ENCODE results near the gene RPS24.
A peak's percentile ranks its signal among the peaks of the same experiment; 100 is the strongest.

DNA sequence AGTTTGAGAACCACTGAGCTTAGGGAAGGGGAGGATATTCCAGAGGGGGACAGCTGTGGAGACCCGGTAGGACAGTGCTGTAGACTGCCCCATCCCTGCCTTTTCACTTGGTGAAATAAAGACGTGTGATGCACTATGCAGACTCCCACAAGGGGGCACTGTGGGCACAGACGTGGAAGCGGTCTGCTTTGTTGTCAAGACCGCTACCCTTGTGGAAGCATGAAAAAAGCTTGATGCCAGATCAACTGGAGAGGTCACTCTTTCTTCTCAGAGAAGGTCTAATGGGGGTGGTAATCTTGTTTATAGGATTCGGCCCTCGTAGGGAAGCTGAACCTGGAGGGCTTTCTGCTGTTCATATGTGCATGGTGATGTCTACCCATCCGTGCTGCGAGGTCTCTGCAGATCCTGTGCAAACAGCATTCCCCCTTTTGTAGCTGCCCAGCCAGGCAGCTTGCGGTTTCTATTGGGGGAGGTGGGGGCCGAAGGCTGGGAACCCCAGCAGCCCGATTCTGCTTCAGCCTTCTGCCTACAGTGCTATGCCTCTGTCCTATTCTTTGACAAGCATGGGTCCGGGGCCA lies 13.7 kb downstream of the RPS24 start:
- no peak for TF ChIP-seq LEF1 (IDR thresholded peaks at IDR 0.05)
- TF ChIP-seq, protein P1, sequence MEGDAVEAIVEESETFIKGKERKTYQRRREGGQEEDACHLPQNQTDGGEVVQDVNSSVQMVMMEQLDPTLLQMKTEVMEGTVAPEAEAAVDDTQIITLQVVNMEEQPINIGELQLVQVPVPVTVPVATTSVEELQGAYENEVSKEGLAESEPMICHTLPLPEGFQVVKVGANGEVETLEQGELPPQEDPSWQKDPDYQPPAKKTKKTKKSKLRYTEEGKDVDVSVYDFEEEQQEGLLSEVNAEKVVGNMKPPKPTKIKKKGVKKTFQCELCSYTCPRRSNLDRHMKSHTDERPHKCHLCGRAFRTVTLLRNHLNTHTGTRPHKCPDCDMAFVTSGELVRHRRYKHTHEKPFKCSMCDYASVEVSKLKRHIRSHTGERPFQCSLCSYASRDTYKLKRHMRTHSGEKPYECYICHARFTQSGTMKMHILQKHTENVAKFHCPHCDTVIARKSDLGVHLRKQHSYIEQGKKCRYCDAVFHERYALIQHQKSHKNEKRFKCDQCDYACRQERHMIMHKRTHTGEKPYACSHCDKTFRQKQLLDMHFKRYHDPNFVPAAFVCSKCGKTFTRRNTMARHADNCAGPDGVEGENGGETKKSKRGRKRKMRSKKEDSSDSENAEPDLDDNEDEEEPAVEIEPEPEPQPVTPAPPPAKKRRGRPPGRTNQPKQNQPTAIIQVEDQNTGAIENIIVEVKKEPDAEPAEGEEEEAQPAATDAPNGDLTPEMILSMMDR (IDR thresholded peaks at IDR 0.05 in 2 of 3, conservative IDR thresholded peaks at IDR 0.05 in 1 of 3; ENCODE audit: insufficient read depth in 2 of 3, low read depth in 1 of 3, low read length in 3 of 3) = peak; percentile 95 to 98 (median 95)
- TF ChIP-seq RBBP5 (IDR thresholded peaks at IDR 0.05; ENCODE audit: borderline replicate concordance, insufficient read depth, low read length, poor library complexity, severe bottlenecking) = no peak
- no peak for TF ChIP-seq KLF6 (CRISPR knock-in tag; IDR thresholded peaks at IDR 0.05; ENCODE audit: borderline replicate concordance)
- no peak for TF ChIP-seq POLR2G (IDR thresholded peaks at IDR 0.05; ENCODE audit: low read depth, low read length)
- TF ChIP-seq MAX (CRISPR knock-in tag; IDR thresholded peaks at IDR 0.05) = no peak
- TF ChIP-seq, protein P2, sequence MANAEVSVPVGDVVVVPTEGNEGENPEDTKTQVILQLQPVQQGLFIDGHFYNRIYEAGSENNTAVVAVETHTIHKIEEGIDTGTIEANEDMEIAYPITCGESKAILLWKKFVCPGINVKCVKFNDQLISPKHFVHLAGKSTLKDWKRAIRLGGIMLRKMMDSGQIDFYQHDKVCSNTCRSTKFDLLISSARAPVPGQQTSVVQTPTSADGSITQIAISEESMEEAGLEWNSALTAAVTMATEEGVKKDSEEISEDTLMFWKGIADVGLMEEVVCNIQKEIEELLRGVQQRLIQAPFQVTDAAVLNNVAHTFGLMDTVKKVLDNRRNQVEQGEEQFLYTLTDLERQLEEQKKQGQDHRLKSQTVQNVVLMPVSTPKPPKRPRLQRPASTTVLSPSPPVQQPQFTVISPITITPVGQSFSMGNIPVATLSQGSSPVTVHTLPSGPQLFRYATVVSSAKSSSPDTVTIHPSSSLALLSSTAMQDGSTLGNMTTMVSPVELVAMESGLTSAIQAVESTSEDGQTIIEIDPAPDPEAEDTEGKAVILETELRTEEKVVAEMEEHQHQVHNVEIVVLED (CRISPR knock-in tag; IDR thresholded peaks at IDR 0.05) = no peak
- no peak for TF ChIP-seq MAFK (IDR thresholded peaks at IDR 0.05; ENCODE audit: low read length)
- no peak for TF ChIP-seq RFX5 (IDR thresholded peaks at IDR 0.05; ENCODE audit: low read depth, low read length)

Data from K562 (cell line).